HG03097 (cell line): ENCODE measurements around the gene CSHL1.
"Not testable (repeated sequence)": the region's sequence is repeated elsewhere in the genome, so short reads cannot be mapped to it uniquely, and the experiment has no call there.

Source experiments
- ATAC-seq: cut with Tn5 transposase; IDR thresholded peaks from one replicate; pipeline ENCODE4 v1.9.1; 2021; ENCODE audit not compliant: unreplicated experiment, low FRiP score

Gene CSHL1

DNA sequence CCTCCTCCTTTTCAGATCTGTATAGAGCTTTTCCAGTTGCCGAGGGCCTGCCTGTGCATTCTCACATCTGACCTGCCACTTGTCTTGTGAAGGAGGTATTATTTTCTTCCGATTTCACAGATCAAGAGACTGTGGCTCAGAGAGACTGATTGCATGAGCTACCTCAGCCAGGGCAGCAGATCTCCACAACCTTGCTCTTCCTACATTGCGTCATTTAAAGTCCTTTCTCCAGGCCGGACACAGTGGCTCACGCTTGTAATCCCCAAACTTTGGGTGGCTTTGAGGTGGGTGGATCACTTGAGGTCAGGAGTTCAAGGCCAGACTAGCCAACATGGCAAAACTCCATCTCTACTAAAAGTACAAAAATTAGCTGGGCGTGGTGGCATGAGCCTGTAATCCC, 9.0 kb upstream of the CSHL1 start:
- ATAC-seq = not testable (repeated sequence)

GRCh38 chr17:63919311-63919723, 8.3 kb upstream of the CSHL1 start:
- ATAC-seq = no peak

- not testable (repeated sequence) for ATAC-seq
These were observed 7.8 kb upstream of the CSHL1 start, which contains the start of gene GH1 for GRCh38 chr17:63918789-63919305. Gene GH1, minus strand, starts transcription at chr17:63918839. Its CDS starts 63 bp downstream, at chr17:63918776.

GRCh38 chr17:63918305-63918704, 7.2 kb upstream of the CSHL1 start:
- no peak for ATAC-seq

DNA sequence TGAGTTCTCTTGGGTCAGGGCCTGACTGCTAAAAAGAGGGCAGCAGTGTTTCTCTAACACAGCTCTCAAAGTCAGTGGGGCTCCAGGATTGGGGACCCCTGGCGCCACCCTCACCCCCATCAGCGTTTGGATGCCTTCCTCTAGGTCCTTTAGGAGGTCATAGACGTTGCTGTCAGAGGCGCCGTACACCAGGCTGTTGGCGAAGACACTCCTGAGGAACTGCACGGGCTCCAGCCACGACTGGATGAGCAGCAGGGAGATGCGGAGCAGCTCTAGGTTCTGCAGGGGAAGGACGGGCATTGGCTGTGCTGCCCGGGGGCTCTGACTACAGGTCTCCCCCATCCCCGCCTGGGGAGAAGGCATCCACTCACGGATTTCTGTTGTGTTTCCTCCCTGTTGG, 6.6 kb upstream of the CSHL1 start:
- ATAC-seq = no peak

- not testable (repeated sequence) for ATAC-seq
These were observed 6.1 kb upstream of the CSHL1 start for GRCh38 chr17:63917206-63917605.

DNA sequence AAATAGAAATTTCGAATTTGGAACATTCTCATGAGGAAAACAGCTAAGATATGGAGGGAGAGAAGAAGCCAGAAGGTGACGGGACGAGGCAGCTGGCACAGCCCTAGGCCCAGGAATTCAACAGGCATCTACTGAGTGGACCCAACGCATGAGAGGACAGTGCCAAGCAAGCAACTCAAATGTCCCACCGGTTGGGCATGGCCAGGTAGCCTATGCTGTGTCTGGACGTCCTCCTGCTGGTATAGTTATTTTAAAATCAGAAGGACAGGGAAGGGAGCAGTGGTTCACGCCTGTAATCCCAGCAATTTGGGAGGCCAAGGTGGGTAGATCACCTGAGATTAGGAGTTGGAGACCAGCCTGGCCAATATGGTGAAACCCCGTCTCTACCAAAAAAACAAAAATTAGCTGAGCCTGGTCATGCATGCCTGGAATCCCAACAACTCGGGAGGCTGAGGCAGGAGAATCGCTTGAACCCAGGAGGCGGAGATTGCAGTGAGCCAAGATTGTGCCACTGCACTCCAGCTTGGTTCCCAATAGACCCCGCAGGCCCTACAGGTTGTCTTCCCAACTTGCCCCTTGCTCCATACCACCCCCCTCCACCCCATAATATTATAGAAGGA, 5.6 kb upstream of the CSHL1 start:
- no peak for ATAC-seq

- not testable (repeated sequence) for ATAC-seq
These were observed 4.7 kb upstream of the CSHL1 start for GRCh38 chr17:63915753-63916152.

DNA sequence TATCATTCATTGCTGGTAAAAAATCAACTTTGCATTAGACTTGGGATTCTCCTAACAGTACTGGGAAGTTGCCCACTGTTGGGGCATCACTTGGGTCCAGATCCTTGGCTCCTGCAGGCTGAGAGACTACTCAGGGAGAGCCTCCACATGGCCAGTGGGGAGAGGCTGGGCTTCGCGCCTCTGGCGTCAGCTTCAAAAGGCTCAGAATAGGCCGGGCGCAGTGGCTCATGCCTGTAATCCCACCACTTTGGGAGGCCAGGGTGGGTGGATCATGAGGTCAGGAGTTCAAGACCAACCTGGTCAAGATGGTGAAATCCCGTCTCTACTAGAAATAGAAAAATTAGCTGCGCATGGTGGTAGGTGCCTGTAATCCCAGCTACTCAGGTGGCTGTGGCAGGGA, 3.4 kb upstream of the CSHL1 start:
- ATAC-seq = no peak

DNA sequence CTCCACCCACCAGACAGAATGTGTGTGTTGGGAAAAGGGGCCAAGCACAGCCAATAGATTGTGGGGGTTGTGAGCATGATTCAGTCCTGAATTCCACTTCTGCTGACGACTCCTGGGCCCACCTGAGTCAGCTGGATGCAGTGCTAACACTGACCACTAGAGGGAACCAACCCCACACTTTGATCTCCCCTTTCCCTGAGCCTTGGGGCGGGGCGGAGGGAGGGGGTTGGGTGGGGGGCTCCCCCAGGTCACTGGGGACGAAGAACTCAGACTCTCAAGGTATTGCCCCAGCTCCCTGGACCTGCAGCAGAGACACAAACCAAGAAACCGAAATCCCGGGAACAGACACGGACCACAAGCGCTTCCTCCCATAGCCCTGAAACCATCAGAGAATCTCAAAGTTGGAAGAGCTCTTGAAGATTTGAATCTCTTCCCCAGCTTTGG, 621 bp upstream of the CSHL1 start:
- no peak for ATAC-seq

- ATAC-seq = no peak
These were observed 962 bp downstream of the CSHL1 start for GRCh38 chr17:63910096-63910495.

GRCh38 chr17:63909586-63909985, 1.5 kb downstream of the CSHL1 start:
- not testable (repeated sequence) for ATAC-seq

DNA sequence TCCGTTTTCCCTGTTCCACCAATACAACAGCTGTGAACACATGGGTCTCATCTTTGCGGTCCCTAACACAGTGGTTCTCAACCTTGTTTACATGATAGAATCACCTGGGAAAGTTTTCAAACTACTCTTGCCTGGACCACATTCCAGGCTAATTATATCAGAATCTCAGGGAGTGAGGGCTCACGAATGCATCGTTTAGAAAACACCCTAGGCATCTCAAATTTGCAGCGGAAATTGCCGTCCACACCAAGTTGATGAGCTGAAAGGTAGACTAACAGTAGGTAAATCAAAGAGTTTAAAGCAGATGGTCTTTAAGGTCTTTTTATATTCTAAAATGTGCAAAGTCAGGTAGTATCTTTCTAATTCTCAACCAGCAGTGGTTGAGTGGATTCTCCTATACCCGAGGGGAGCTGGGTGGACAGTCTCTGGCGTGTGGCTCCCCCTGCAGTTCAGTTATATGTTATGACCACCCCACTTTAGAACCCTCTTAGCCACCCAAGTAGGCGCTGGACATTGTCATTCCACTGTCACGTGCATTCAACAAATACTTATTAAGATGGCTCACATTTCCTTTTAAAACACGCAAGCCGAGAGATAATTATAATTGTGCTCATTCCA, 3.8 kb downstream of the CSHL1 start:
- not testable (repeated sequence) for ATAC-seq

DNA sequence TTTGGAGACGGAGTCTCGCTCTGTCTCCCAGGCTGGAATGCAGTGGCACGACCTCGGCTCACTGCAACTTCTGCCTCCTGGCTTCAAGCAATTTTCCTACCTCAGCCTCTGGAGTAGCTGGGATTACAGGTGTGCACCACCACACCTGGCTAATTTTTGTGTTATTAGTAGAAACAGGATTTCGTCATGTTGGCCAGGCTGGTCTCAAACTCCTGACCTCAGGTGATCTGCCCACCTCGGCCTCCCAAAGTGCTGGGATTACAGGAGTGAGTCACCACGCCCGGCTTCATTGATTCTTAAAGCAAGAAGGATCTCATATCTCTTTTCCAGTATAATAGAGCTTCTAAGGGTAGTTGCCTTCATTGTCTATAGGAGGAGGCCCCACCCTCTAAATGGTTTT, 6.3 kb downstream of the CSHL1 start:
- not testable (repeated sequence) for ATAC-seq

GRCh38 chr17:63903787-63904201, 7.3 kb downstream of the CSHL1 start:
- not testable (repeated sequence) for ATAC-seq

GRCh38 chr17:63901971-63902370, 9.1 kb downstream of the CSHL1 start:
- ATAC-seq = not testable (repeated sequence)

GRCh38 chr17:63898899-63899798, 11.9 kb downstream of the CSHL1 start:
- ATAC-seq = not testable (repeated sequence)

DNA sequence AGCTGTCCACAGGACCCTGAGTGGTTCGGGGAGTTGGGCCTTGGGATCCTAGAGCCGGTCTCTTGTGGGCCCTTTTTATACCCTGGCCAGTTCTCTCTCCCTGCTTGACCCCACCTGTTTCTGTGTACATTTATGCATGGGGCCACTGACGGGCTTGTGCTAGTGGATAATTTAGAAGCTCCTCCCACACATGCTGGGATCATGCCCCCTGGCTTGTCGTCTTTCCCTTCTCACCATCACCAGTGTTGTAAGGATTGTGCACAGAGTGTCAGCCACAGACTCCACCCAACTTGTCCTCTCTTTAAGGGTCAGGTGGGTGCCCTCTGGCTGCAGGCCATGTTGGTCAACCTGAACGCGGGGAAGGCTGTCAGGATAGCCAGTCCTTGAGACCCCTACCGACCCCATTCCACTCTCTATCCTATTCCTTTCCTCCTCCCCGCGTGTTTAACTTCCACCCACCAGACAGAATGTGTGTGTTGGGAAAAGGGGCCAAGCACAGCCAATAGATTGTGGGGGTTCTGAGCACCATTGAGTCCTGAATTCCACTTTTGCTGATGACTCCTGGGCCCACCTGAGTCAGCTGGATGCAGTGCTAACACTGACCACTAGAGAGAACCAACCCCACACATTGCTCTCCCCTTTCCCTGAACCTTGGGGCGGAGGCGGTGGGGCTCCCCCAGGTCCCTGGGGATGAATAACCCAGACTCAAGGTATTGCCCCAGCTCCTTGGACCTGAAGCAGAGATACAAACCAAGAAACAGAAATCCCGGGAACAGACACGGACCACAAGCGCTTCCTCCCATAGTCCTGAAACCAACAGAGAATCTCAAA, 14.3 kb downstream of the CSHL1 start, which contains the start of gene CSH1:
Gene CSH1, minus strand, starts transcription at position 51 of the 831 bp plus-strand sequence. CDS start 63 bp downstream, outside the sequence.
- not testable (repeated sequence) for ATAC-seq

DNA sequence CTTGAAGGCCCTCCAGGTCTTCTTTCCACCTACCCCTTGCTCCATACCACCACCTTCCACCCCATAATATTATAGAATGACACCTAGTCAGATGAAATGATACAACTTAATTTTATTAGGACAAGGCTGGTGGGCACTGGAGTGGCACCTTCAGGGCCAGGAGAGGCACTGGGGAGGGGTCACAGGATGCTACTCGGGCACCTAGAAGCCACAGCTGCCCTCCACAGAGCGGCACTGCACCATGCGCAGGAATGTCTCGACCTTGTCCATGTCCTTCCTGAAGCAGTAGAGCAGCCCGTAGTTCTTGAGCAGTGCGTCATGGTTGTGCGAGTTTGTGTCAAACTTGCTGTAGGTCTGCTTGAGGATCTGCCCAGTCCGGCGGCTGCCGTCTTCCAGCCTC, 16.2 kb downstream of the CSHL1 start:
- not testable (repeated sequence) for ATAC-seq

GRCh38 chr17:63894021-63894420, 17.0 kb downstream of the CSHL1 start:
- not testable (repeated sequence) for ATAC-seq
